ENCODE measurements around the gene MPPED2. TPM values are rescaled to one million over a fixed set of nuclear protein-coding genes. Genes with fewer than 3 reads are reported as not detected.

The MPPED2 gene
- polyA plus RNA-seq, 6 donors from 2014 or later: 0.47 to 3.1 (median 2.5) TPM

DNA sequence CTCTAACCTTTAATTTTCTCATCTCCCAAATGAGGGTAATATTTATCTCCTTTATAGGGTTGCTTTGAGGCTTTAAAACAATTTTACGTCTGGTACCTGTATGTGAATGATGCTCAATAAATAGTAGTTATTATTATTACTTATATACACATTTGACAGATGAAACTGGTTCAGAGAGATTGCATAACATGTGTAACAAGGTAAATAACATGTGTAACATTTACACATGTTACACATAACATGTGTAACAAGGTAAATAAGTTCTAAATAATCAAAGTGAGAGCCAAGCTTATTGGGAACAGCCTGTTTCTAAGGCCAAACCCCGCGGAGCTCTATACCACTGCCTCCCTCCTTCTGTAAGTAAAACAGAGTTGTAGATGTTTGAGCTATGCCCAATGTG lies 100.9 kb downstream of the MPPED2 start:
- no peaks in the 10 kb centered on the region for H3K9me3 Mint-ChIP-seq
- H3K27me3 Mint-ChIP-seq: no peaks in the 10 kb centered on the region
- H3K36me3 Mint-ChIP-seq: no peaks in the 10 kb centered on the region
- DNase-seq (no peak), ATAC-seq (ENCODE audit: low read depth in 2 of 2) (no peak)
- no peaks in the 10 kb centered on the region for H3K4me1 Mint-ChIP-seq
- H3K4me3 Mint-ChIP-seq: no peak overlapping the region
- H3K27ac Mint-ChIP-seq: no peak overlapping the region

DNA sequence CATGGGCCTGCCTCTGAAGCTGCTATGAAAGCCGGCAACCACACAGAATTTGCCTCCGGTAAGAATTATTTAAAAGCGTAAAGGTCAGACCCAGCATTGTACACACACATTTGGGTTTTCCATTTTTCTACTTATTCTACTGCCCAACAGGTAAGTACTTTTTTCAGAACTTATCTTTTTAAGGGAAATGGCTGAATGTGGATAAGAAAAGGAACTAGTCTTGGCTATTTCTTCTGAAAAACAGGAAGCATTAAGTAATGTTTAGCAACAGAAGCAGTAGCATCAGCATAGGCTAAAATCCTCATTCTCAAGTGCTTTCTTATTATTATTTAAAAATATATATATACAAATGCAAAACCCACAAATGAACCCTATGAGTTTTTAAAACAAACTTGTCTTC lies 103.1 kb downstream of the MPPED2 start:
- no peaks in the 10 kb centered on the region for H3K36me3 Mint-ChIP-seq
- H3K27ac Mint-ChIP-seq: peak overlapping the region in 1 of 6 donors; percentile 24
- peak overlapping the region in 2 of 8 donors; percentile 23 to 43 for H3K4me3 Mint-ChIP-seq
- DNase-seq (no peak), ATAC-seq (ENCODE audit: low read depth in 2 of 2) (no peak)
- no peaks in the 10 kb centered on the region for H3K27me3 Mint-ChIP-seq
- peaks cover 0 to 5% (median 0%) of the 10 kb centered on the region in 3 donors for H3K4me1 Mint-ChIP-seq
- no peaks in the 10 kb centered on the region for H3K9me3 Mint-ChIP-seq

DNA sequence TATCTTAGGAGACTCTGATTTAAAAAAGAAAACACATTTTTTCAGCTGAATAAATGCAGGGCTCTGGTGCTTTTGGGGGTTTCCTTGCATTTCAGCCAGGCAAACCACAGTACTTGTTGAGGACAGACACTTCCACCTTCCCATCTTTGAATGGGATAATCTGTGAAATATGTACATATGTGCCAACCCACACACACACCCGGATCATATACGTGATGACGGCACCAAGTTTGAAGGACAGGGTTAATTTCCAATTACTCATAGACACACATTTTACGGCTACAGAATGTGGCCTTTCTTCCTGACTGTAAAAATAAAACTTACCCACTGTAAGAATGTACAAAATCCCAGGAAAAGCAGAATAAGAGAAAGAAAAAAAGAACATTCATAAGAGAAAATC lies 104.4 kb downstream of the MPPED2 start:
- Mint-ChIP-seq H3K9me3 (no peaks in the 10 kb centered on the region), H3K27ac (peak overlapping the region in 1 of 6 donors; percentile 83), H3K4me3 (peak overlapping the region in 1 of 8 donors; percentile 3), H3K4me1 (peaks cover 0 to 5% (median 0%) of the 10 kb centered on the region in 3 donors), H3K36me3 (no peaks in the 10 kb centered on the region), H3K27me3 (no peaks in the 10 kb centered on the region)
- DNase-seq (no peak), ATAC-seq (ENCODE audit: low read depth in 2 of 2) (no peak)

DNA sequence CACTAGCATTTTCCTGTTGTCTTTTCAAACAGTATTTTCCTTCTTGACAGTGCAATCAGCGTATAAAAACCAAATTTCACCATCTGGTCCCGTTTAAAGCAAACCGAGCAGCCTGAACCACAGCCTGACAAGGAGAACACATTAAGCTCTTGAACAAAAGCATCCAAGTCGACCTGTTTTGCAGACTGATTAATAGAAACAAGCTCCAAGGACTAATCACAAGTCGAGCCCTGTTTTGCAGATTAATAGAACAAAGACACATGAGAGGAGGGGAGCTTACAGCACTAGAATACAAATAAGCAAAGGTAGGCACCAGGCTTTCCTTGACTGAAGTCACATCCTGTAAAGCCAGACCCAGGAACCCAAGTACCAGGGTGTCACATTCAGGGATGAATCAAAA lies 104.8 kb downstream of the MPPED2 start:
- Mint-ChIP-seq H3K36me3 (no peaks in the 10 kb centered on the region), H3K27me3 (no peaks in the 10 kb centered on the region), H3K27ac (peak overlapping the region in 1 of 6 donors; percentile 83), H3K4me3 (no peak overlapping the region), H3K9me3 (no peaks in the 10 kb centered on the region), H3K4me1 (peaks cover 0 to 5% (median 0%) of the 10 kb centered on the region in 3 donors)
- ATAC-seq (ENCODE audit: low read depth in 2 of 2): no peak
- no peak for DNase-seq

DNA sequence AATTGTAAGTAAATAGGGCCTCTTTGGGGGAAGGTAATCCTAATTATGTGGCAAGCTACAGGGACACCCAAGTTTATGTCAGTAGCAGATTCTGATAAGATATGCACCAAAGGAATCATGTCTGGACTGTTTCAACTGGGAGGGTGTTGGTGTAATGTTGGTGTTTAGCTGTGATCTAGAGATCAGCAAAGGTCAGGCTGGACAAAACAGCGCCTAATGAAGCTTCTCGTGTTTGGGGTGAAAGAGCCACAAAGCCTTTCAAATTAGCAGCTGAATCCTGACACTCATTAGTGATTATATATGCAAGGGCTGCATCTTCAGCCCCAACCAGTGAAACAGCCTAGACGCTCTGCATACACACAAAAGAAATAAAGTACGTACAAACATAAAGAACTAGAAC lies 106.3 kb downstream of the MPPED2 start:
- DNase-seq: no peak
- ATAC-seq (ENCODE audit: low read depth in 2 of 2): no peak
- H3K27me3 Mint-ChIP-seq: no peaks in the 10 kb centered on the region
- no peak overlapping the region for H3K27ac Mint-ChIP-seq
- no peaks in the 10 kb centered on the region for H3K9me3 Mint-ChIP-seq
- no peak overlapping the region for H3K4me3 Mint-ChIP-seq
- H3K4me1 Mint-ChIP-seq: peaks cover 0 to 5% (median 0%) of the 10 kb centered on the region in 3 donors
- no peaks in the 10 kb centered on the region for H3K36me3 Mint-ChIP-seq

DNA sequence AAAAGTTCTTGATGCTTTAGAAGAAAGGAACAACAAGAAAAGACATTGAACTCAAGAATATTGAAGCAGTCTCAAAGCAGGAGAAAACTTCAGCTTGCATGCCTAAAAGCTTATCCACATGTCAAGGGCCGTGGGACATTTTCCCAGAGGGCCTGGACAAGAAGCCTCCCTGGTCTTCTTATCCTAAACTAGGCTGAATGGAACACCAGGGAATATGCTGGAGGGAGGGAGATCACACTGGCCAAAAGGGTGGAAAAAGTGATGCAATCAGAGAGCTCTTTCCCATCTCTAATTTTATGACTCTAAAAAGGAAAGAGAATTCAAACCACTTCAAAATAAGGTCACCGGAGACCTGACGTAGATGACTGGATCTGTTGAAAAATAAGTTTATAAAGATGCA lies 107.2 kb downstream of the MPPED2 start:
- Mint-ChIP-seq H3K9me3 (no peaks in the 10 kb centered on the region), H3K36me3 (no peaks in the 10 kb centered on the region), H3K4me1 (peaks cover 0 to 5% (median 0%) of the 10 kb centered on the region in 3 donors), H3K4me3 (no peak overlapping the region), H3K27ac (no peak overlapping the region), H3K27me3 (no peaks in the 10 kb centered on the region)
- no peak for DNase-seq
- ATAC-seq (ENCODE audit: low read depth in 2 of 2): no peak

DNA sequence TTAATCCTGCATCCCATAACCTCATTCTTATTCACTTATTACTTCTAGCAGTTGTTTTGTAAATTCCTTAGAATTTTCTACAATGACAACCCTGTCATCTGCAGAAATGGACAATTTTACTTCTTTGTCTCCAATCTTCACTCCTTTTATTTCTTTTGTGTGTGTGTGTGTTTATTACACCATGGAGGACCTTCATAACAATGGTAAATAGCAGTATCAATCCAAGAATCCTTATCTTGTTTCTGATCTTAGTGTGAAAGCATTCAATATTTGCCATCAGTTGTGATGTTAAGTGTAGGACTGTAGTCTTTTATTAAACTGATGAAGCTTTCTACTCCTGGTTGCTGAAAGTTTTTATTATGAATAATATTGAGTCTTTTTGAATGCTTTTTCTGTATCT lies 109.1 kb downstream of the MPPED2 start:
- Mint-ChIP-seq H3K27ac (no peak overlapping the region), H3K27me3 (no peaks in the 10 kb centered on the region), H3K4me3 (no peak overlapping the region), H3K4me1 (peaks cover 0 to 5% (median 0%) of the 10 kb centered on the region in 3 donors), H3K36me3 (no peaks in the 10 kb centered on the region), H3K9me3 (no peaks in the 10 kb centered on the region)
- DNase-seq (no peak), ATAC-seq (ENCODE audit: low read depth in 2 of 2) (no peak)

DNA sequence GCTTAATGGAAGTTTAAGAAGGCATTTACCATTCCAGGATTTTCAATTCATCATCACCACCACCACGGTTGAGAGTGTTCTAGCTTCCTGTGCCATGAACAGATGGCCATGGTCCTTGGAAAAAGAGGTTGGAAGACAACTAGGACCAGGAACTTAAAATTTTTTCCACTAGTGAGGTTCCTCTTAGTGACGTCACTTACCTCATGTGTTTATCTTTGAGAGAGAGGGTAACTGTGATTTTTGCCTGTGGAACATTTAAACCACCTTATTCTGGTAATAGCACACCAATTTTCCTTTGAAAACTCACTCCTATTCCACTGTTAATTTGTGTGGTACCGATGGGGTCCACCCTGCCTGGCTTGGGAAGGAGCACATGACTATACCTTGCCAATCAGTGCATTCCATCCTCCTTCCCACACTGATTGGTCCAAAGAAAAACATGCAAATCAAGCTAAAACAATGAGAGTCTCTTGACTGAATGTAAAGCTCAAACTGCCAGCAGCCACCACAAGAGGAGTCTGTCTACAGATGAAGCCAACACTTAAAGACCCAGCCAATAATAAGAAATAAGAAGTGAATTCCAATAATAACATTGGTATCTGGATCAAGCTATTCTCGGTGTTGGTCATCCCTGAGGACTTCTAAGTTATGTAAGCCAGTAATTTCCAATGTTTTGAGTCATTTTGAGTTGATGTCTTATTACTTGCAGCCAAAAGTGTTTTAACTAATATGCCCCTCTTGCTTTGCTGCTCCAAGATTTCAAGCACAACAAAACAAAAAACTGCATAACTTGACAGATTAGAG lies 111.8 kb downstream of the MPPED2 start:
- Mint-ChIP-seq H3K9me3 (no peaks in the 10 kb centered on the region), H3K4me3 (peak overlapping the region in 1 of 8 donors; percentile 1), H3K27me3 (no peaks in the 10 kb centered on the region), H3K4me1 (peaks cover 0 to 5% (median 0%) of the 10 kb centered on the region in 3 donors), H3K36me3 (no peaks in the 10 kb centered on the region), H3K27ac (no peak overlapping the region)
- DNase-seq (no peak), ATAC-seq (ENCODE audit: low read depth in 2 of 2) (no peak)

DNA sequence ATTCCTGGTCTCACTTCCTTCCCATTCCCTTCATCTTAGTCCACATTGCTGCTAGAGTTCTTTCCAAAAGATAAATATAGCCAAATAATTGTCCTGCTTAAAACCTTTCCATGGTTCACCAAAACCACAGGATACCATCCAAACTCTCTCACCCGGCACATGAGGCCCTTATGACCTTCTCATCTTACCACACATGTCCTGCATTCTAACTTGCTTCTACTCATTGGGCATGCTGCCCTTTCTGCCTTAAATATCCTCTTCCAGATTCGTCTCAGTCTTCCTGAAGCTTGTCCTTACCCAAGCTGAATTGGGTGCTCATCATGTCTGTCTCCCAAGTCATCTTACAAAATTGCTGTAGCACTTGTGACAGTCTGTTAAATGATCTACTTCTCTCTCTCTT lies 114.9 kb downstream of the MPPED2 start:
- no peaks in the 10 kb centered on the region for H3K4me1 Mint-ChIP-seq
- H3K4me3 Mint-ChIP-seq: no peak overlapping the region
- H3K36me3 Mint-ChIP-seq: no peaks in the 10 kb centered on the region
- no peak overlapping the region for H3K27ac Mint-ChIP-seq
- no peak for ATAC-seq (ENCODE audit: low read depth in 2 of 2)
- H3K27me3 Mint-ChIP-seq: no peaks in the 10 kb centered on the region
- no peaks in the 10 kb centered on the region for H3K9me3 Mint-ChIP-seq
- no peak for DNase-seq

DNA sequence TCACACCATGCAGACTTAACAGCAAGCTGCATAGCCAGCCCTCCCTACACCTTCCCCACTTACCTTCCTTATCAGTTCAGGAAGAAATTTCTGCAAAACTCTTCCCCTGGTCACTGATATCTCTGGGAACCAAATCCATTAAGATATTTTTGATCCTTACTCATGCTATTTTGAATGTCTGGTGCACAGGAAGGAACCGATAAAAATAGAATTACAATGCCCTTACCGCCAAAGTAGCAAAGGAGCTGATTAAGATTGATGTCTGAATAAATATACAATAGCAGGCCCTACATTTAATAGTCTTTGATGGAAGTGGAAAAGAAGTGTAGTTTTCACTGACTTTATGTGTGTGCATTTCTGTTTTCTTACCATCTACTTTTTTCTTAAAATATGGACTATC lies 117.3 kb downstream of the MPPED2 start:
- H3K4me3 Mint-ChIP-seq: no peak overlapping the region
- no peaks in the 10 kb centered on the region for H3K27me3 Mint-ChIP-seq
- H3K9me3 Mint-ChIP-seq: no peaks in the 10 kb centered on the region
- no peaks in the 10 kb centered on the region for H3K36me3 Mint-ChIP-seq
- H3K27ac Mint-ChIP-seq: no peak overlapping the region
- no peaks in the 10 kb centered on the region for H3K4me1 Mint-ChIP-seq
- ATAC-seq (ENCODE audit: low read depth in 2 of 2): no peak
- DNase-seq: no peak

DNA sequence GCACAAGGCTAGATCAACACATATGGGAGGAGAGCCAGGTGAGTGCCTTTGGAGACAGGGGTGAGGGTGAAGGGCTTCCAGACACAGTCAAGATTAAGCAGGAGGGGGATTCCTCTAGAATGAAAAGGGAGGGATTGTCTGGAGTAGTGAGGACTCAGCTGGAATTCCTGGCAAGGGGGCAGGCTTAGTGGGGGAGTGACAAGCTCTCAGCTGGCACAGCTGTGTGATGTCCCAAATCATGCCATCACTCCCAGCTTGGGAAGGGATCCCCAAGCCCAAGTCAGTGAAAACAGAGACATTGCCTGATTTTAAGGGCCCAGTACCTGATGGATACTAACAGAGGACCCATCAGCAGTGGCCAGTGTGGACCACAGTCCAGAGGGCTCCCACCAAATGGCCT lies 119.0 kb downstream of the MPPED2 start:
- Mint-ChIP-seq H3K27ac (no peak overlapping the region), H3K9me3 (no peaks in the 10 kb centered on the region), H3K4me3 (no peak overlapping the region), H3K4me1 (no peaks in the 10 kb centered on the region), H3K27me3 (no peaks in the 10 kb centered on the region), H3K36me3 (no peaks in the 10 kb centered on the region)
- DNase-seq: no peak
- no peak for ATAC-seq (ENCODE audit: low read depth in 2 of 2)

DNA sequence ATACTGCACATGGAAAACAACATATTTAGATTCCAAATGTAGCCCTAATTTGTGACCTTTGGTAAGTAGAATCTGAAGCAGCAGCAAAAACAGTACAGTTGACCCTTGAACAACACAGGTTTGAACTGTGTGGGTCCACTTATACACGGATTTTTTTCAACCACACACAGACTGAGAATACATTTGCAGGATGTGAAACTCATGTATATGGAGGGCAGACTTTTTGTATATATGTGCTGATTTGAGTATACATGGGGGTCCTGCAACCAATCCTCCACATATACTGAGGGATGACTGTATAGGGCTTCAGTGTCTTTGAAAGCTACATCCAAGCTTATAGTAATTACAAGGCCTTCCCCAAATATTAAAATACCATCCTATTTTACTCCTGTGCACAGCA lies 120.5 kb downstream of the MPPED2 start:
- Mint-ChIP-seq H3K9me3 (no peaks in the 10 kb centered on the region), H3K4me3 (no peak overlapping the region), H3K27me3 (no peaks in the 10 kb centered on the region), H3K4me1 (no peaks in the 10 kb centered on the region), H3K27ac (no peak overlapping the region), H3K36me3 (no peaks in the 10 kb centered on the region)
- no peak for DNase-seq
- no peak for ATAC-seq (ENCODE audit: low read depth in 2 of 2)

DNA sequence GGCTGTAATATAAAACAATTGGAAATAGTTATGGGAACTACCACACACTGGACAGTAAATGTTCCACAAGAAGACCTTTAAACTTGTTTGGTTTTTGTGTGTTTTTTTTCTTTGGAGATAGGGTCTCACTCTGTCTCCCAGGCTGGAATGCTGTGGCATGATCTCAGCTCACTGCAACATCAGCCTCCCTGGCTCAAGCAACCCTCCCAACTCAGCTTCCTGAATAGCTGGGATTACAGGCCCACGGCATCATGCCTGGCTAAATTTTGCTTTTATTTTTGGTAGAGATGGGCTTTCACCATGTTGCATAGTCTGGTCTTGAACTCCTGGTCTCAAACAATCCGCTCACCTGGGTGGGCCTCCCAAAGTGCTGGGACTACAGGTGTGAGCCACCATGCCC lies 121.0 kb downstream of the MPPED2 start:
- Mint-ChIP-seq H3K4me3 (no peak overlapping the region), H3K9me3 (no peaks in the 10 kb centered on the region), H3K4me1 (no peaks in the 10 kb centered on the region), H3K27ac (peak overlapping the region in 1 of 6 donors; percentile 54), H3K27me3 (no peaks in the 10 kb centered on the region), H3K36me3 (no peaks in the 10 kb centered on the region)
- ATAC-seq (ENCODE audit: low read depth in 2 of 2) (no peak), DNase-seq (no peak)

DNA sequence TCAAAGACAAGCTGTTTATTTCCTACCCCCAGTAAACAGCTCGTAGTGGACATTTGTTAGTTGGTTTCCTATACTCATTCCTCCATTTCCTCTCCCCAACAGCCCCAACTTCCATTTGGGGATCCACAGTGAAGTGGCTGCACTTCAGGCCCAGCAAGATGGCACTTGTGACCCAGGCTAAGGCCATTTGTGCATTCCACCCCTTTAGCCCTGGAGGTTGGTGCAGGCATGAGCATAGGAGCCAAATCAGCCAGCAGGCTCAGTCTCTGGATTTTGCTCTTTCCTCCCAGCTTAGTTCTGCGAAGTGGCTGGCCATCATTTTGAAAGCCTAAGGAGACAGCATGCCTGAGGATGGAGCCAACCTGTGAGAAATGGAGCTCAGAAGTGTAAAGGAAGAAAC lies 122.9 kb downstream of the MPPED2 start:
- H3K4me3 Mint-ChIP-seq: no peak overlapping the region
- H3K36me3 Mint-ChIP-seq: no peaks in the 10 kb centered on the region
- no peaks in the 10 kb centered on the region for H3K4me1 Mint-ChIP-seq
- H3K9me3 Mint-ChIP-seq: no peaks in the 10 kb centered on the region
- no peak overlapping the region for H3K27ac Mint-ChIP-seq
- DNase-seq: no peak
- no peak for ATAC-seq (ENCODE audit: low read depth in 2 of 2)
- no peaks in the 10 kb centered on the region for H3K27me3 Mint-ChIP-seq

DNA sequence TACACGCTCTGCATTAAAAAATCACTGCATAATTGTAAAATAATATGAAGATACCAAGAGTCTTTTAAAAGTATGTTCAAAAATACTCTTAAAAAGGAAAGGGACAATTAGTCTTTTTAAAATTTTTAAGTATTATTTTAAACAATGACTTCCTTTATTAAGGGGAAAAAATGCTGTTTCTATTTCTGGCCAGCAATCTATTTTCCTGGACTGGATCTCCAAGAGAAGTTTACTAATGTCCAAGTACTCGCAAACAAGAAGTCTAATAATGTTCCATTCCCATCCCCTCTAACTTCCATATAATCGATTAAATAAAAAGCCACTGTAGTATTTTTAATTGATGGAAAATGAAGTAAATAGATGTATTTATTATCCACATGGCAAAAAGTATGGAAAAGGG lies 123.7 kb downstream of the MPPED2 start:
- no peak overlapping the region for H3K4me3 Mint-ChIP-seq
- no peaks in the 10 kb centered on the region for H3K27me3 Mint-ChIP-seq
- ATAC-seq (ENCODE audit: low read depth in 2 of 2) (no peak), DNase-seq (no peak)
- no peaks in the 10 kb centered on the region for H3K9me3 Mint-ChIP-seq
- no peak overlapping the region for H3K27ac Mint-ChIP-seq
- no peaks in the 10 kb centered on the region for H3K36me3 Mint-ChIP-seq
- no peaks in the 10 kb centered on the region for H3K4me1 Mint-ChIP-seq

Measured in naive B cell (primary cell).